Endometrial microvascular endothelial cells (primary cell): Measurements from ENCODE around the gene TESK2. TPM values are rescaled to one million over a fixed set of nuclear protein-coding genes. Genes with fewer than 3 reads are reported as not detected.

Source experiments
- in situ Hi-C: cut with HindIII; loops from 2 replicates; pipeline ENCODE4 v1.10.0; 2017; ENCODE audit warnings: low sequenced_read_pairs, low pct_unique_long_range_greater_than_20kb; ENCODE audit errors: inconsistent ontology term
- total RNA-seq: library from RNA; depleted of rRNA; stranded (reverse); fragments of >200 nt; gene quantifications from one replicate; pipeline ENCODE4 v1.2.3, GENCODE V29; 2015; ENCODE audit errors: inconsistent ontology term

The TESK2 gene
- total RNA-seq, 1 donor from 2014 or later: 0.37 TPM

- in situ Hi-C loops: no loop called here
Observed at GRCh38 chr1:45297666-45298356, 193.2 kb downstream of the TESK2 start.

Other genes with a start within 250 kb of the TESK2 start
- 9.1 TPM for gene HPDL, start 164.3 kb downstream of the TESK2 start, total RNA-seq
- 43.5 TPM for gene TOE1, start 151.0 kb downstream of the TESK2 start, total RNA-seq
- 15.2 TPM for gene MUTYH, start 150.7 kb downstream of the TESK2 start, total RNA-seq
- 6.0 TPM for gene CCDC163, start 8.9 kb upstream of the TESK2 start, total RNA-seq
- 7.4 TPM for gene MMACHC, start 9.1 kb upstream of the TESK2 start, total RNA-seq
- gene PRDX1, start 30.7 kb upstream of the TESK2 start, total RNA-seq: 1,007 TPM
- 114 TPM for gene AKR1A1, start 59.7 kb upstream of the TESK2 start, total RNA-seq
- gene NASP, start 92.9 kb upstream of the TESK2 start, total RNA-seq: 105 TPM
- not detected for gene CCDC17, start 132.9 kb upstream of the TESK2 start, total RNA-seq
- 54.6 TPM for gene GPBP1L1, start 195.4 kb upstream of the TESK2 start, total RNA-seq
- gene TMEM69, start 197.0 kb upstream of the TESK2 start, total RNA-seq: 50.3 TPM